GM20000 (cell line): ENCODE measurements around the gene MEP1A.

ENCODE experiments used
- DNase-seq: peaks from one replicate; pipeline ENCODE4 v3.0.0; 2012; ENCODE audit warnings: low spot score
- TF ChIP-seq, protein P1 (sequence below): IDR thresholded peaks from 2 replicates; pipeline ENCODE4 v1.5.1; 2012; ENCODE audit warnings: mild to moderate bottlenecking, control low read depth; ENCODE audit errors: extremely low read depth, missing control alignments

Gene MEP1A

DNA sequence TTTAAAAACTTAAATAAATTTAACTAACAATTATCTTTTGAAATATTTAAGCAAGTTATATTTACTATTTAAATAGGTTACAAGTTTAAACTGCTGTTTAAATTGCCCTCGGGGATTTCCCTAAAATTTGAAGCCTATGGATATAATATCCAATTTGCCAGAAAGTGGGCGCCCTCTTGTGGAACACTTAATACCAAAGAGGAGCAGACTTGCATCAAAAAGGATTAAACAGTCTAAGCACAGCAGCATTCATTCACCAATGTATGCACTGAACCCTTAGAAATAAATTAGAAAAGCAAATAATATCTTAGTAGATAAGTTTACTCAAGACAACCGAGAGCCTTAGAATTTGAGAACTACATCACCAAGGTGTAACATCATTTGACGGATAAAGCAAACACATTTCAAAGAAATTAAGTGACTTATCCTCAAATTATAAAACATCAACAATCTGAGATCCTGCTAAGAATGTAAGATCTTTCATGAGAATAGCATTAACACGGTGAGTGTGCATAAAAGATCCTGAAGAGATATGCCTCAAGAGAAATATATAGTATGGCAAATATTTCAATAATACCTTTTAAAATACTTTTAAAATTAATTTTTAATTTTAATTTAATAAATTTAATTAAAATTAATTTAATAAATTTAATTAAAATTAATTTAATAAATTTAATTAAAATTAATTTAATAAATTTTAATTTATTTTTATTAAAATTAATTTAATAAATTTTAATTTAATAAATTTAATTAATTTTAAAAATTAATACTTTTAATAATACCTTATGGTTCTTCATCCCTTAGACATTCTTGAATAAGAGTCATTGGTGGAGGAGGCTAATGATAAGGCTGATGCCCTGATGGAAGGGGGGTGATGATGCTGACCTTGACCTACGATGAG lies 11.5 kb upstream of the MEP1A start:
- peak; percentile 20 for DNase-seq

DNA sequence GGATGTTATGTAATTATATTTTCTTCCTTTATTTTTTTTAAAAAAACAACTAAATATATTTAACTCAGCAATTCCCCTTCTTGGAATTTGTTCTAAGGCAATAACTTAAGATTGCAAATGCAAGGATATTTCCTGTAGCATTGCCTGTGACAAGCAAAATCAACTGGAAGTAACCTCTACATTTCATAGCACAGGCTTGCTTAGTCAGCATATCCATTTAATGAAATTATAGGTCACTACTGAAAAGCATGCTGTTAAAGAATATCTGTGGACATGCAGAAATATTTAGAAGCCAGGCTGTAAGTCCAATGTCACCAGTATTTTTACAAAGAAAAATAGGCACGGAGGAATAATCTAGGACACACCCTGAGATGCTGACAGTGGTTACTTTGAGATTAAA lies 8.7 kb upstream of the MEP1A start:
- no peak for DNase-seq
- TF ChIP-seq, protein P1, sequence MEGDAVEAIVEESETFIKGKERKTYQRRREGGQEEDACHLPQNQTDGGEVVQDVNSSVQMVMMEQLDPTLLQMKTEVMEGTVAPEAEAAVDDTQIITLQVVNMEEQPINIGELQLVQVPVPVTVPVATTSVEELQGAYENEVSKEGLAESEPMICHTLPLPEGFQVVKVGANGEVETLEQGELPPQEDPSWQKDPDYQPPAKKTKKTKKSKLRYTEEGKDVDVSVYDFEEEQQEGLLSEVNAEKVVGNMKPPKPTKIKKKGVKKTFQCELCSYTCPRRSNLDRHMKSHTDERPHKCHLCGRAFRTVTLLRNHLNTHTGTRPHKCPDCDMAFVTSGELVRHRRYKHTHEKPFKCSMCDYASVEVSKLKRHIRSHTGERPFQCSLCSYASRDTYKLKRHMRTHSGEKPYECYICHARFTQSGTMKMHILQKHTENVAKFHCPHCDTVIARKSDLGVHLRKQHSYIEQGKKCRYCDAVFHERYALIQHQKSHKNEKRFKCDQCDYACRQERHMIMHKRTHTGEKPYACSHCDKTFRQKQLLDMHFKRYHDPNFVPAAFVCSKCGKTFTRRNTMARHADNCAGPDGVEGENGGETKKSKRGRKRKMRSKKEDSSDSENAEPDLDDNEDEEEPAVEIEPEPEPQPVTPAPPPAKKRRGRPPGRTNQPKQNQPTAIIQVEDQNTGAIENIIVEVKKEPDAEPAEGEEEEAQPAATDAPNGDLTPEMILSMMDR, result no peak

More for the DNA sequence above, 11.5 kb upstream of the MEP1A start:
- TF ChIP-seq, protein P1, result peak; percentile 22

GRCh38 chr6:46787871-46788540 lies 5.2 kb upstream of the MEP1A start:
- no peak for DNase-seq
- TF ChIP-seq, protein P1, result no peak

- TF ChIP-seq, protein P1, result no peak
- DNase-seq, result no peak
Measured at GRCh38 chr6:46788791-46789190, 4.4 kb upstream of the MEP1A start.

DNA sequence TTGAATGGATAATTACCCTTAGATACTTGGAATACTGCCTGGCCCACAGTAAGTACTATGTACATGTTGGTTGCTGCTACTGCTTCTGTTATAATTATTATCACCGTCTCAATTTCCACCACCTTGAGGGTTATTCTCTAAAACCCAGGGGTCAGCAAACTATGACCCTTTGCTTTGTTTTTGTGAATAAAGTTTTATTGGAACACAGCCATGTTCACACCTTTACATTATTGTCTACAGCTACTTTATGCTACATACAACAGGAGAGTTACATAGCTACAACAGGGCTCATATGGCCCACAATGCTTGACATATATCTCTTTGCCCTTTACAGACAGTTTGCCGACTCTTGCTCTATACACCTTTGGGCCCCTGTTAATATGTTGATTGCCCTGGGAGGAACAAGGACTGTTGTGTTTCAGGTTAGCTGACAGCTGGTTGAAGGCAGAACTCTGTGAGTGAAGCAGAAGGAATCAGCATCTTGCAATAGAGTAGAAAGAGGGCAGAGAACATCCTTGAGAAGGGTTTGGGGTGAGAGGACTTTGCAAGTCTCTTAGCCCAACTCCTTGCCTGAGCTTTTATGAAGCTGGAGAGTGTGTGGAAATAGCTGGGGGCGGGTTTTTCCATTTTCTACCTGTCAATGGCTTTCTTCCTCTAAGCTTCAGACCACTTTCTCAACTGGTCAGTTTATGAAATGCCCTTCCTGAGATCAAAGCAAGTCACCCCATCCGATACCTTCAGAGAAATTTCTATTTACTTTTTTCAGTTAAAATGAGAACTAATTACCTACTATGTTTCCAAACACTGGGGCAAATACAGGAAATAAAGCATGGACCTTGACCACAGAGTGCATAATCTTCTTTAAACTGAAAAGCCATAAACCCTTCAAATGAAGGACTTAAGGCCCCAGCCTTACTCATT lies 3.5 kb upstream of the MEP1A start:
- DNase-seq, result no peak
- TF ChIP-seq, protein P1, result no peak

DNA sequence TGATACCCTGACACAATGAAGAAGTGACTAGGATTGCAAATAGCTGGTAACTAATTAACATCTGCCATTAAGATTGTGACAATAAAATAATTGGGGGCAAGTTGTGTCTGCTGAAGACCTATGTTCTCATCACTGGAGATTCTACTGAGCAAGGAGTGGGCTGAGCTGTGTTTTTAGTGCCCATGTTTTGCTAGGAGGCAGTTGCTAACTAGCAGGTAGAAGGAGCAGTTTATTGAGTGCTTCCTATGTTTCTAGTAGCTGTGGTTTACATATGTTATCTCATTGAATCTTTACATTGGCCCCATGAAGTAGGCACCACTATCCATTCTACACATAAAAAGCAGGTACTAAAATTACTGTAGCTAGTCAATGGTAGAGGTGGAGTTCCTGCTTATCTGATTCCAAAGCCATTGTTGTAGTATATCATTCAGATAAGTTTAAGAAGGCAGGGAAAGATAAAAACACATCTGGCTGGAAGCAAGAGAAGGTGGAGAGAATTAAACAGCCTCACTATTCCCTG lies 2.8 kb upstream of the MEP1A start:
- DNase-seq, result no peak
- TF ChIP-seq, protein P1, result no peak
